HG02970 (cell line): ENCODE measurements around the gene DLGAP1.

Experiments used
- ATAC-seq: cut with Tn5 transposase; IDR thresholded peaks from one replicate; pipeline ENCODE4 v1.9.1; 2021; ENCODE audit warnings: mild to moderate bottlenecking, moderate library complexity, moderate number of reproducible peaks; ENCODE audit not compliant: unreplicated experiment, low FRiP score

The DLGAP1 gene

DNA sequence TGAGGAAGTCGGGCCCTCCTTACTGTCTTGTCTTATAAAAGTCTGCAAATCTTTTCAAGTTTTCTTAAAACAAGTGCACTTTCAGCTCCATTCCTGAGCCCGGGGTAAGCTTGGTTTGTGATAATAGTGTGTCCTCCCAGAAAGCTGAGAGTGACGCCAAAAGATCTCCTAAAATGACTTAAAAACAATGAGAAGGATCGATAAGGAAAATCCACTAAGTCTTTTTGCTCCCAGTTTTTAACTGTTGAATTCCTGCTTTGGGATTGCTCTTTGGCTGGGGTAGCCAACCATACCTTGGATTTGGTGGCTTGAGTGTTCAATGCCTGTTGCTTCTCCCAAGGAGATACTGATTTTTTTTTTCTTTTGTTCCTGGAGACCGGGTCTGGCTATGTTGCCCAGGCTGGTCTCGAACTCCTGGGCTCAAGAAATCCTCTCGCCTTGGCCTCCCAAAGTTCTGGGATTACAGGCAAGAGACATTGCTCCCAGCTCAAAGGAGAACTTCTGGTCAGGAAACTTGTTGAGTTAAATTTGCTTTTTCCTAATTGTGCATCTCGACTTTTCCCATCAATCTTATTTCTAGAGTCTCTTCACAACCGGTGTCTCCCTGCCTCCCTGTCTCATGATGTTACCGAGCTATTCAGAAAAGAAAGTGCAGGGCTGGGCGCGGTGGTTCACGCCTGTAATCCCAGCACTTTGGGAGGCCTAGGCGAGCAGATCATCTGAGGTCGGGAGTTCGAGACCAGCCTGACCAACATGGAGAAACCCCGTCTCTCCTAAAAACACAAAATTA is 1002.2 kb downstream of the DLGAP1 start:
- no peak for ATAC-seq

DNA sequence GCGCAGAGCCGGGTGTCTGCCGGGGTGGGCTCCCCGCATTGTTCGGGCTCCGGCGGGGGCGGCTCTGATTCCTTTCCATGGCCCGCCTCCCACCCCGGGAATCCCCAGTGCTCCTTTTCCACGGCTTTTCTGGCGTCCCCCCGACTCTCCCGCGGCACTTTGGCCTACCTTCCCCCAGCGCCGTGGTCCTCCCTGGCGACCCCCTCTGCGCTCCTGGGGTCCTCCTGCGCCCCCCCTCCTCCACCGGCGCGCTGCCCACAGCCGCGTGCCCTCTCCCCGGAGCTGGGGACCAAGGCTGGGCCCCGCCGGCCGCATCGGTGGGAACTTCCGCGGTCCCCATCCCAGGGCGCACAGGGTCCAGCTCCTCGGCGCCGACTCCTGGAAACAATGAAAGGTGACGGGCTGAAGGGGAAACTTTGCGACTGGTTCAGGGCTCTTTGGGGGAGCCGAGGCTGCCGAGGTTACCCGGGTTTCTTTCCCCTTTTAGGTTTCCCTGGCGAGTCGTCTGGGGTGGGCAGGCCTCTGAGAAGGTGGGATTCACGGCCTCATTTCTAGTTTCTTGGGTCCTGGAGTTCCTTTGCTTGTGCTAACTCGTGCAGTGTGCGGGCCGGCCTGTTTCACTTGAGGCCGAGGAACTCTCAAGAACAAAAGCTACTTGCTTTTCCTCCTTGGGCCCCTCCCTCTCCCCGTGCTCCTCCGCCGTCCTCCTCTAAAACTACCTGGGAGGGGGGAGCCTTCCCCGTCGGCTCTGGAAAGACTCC is 1002.9 kb downstream of the DLGAP1 start:
- ATAC-seq: no peak

DNA sequence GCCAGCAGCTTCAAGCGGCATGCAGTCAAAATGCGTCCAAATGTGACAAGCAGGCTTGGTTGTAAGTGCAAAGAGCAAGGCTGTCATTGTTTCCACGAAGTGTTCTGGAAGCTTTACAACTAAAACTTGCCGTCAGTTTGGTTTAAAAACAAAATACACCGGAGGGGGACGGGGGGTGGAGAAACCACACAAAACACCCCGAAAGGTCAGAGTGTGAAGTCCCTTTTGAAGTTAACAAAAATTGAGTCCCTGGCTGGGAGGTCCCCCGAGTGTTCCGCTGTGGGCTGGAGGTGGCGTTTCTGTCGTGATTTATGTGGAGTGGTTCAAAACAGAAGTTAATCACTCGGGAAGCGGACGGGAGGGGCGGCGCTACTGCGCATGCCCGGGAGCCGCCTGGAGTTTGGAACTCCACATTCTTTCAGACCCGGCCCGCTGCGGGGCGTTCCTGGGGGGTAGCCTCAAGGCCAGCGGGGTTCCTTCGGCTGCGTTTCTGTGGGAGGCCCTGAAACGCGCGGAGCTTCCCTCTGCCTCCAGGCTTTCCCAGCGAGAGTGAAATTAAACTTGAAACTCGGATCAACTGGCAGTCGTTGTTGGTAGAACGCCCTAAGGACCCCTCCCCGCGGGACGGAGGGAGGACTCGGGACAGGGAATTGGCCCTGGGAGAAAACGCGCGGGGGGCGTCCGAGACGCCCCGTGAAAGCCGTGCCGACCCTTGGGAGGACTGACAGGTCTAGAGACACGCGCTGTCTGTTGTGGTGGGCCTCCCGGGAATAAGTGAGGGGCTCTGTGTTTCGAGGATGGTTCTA is 1003.7 kb downstream of the DLGAP1 start:
- ATAC-seq: no peak

DNA sequence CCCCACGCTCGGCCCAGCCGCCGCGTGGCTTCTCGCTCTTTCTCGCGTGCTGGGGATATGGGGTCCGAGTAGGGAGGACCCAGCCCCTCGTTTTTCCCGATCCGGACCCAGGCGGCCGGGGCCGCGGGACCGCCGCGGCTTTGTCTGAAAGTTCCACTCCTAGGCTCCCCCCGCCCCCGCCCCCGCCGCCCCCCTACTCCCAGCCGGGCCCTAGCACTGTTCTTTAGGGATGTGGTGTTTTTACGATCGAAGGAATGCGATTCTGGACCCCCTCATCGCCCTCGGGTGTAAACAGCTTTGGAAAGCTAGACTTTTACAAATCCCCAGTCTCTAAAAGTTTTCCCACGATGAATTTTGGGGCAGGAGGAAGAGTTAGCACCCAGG is 1004.3 kb downstream of the DLGAP1 start:
- ATAC-seq: no peak

DNA sequence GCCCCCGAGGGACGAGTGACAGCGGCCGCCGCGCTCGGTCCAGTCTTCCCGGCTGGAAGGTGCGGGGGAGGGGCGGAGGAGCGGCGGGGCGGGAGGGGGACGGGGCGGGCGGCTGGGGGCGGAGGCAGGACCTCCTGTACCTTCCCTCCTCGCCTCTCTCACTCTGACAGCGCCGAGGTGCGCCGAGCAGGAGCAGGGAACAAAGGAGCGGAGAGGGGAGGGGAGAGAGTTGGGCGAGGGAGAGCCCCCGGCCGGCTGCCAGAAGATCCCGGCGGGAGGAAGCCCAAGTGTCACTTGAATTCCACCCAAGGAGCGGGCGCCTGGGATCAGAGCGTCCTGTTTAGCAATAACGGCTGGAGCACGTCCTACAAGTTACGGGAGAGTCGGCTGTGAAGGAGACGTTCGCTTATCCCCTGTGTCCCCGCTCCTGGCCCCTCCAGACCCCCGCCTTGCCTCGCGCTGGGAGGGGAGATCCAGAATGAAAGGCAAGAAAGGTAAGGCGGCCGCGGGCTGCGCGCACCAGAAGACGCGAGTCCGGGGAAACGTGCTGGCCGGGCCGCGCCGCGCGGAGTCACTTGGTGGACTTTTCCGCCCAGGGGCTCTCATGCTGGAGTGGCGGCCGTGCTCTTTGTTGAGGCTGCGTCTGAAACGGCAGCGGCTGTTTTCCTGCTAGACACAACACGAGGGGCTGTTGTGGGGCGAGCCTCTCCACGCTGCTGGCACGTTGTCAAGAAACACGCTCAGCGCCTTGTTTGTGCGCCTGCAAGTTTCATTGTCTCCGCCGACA is 1004.9 kb downstream of the DLGAP1 start, which contains the start of gene TGIF1:
TGIF1 (plus strand) TSS at position 161 of the 787 bp plus-strand sequence; CDS start at position 479, 318 bp downstream.
- ATAC-seq: no peak

DNA sequence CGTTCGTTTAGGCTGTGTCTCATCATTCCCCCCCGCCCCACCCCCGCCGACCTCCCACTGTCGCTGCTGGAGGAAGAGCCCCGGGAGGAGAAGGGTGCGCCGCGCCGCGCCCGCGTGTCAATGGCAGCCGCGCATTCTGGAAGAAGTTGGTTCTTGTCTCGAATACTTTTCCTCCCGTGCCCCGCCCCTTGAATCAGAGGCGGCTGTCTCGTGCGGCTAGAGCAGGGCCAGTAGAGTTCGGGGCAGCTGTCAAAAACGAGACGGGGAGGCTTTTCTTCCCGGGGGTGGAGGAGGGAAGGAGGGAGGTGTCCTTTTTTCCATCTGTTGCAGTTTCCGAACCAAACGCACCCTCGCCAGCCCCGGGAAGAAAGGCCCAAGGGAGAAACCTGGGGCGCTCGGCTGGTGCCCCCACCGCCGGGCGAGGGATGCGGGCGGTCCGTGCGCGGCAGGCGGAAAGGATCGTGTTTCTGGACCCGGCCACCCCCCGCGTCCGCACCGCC is 1005.5 kb downstream of the DLGAP1 start:
- no peak for ATAC-seq

DNA sequence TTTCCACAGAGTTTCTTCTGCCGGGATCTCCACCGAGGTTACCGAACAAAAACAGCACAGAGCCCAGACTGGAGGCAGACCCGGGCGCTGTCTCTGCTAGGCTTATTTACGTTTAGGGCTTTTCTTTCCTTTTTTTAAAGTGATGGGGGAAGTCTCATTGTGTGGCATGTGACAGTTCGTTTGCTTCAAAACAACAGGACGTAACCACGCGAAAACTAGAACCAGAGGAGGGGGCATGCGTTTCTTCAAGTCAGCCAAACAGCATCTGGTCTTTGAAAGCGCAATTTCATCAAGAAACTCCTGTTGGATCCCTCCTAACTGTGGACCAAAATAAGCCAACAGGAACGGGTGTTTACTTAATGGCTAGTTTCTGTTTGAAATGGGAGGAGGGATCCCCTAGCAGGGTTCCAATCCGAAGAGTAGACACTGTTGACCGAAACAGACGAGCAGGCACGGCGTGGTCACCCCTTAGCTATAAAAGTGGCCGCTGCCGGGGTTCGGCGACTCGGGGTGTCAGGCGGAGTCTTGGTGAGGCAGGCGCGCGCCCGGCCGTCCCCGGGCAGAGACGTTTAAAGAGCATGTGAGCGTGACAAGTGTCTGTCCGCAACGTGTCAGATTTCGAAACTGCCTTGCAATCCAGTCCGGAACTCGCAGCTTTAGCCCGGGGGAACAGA is 1006.1 kb downstream of the DLGAP1 start:
- ATAC-seq: peak; percentile 42

DNA sequence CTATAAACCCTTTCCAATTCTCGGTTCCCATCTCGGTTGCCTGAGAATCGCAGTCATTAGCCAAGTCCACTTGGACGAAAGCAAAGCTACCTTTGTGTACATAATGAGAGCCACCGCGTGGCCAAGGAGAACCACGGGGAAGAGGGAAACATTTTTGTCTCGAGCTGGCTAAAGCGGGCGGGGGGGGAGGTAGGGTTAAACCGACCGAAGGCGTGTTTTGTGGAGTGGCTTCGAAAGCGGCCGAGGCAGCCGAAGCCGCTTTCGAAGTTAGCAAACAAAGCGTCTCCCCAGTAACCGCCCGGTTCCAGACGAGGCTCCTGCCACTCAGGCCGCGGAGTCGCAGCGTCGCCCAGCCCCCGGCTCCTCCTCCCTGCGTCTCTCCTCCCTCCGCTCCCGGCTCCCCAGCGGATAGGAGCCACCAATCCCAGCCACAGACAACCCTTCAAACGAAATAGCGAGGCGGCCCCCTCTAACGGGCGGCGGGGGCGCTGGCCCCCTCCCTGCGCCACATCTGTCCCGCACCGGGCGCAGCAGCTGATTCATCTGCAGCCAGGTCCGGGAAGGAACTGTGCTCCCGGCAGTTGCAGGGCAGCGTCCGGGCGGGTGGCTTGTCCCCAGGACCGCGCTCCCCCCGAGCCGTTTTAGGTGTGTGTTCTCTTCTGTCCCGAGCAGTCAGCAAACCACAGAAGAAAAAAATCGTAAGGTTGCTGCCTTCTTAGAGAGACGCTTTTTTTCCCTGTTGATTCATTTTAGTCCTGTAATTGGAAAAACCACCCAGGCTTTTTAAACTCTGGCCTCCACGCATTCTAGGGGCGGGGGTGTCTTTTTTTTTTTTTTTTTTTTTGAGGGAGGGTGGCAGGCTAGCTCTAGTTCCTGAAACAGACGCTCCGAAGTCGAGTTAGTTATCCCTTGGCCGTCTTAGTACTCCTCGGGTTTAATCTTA is 1006.9 kb downstream of the DLGAP1 start:
- ATAC-seq: peak; percentile 57

DNA sequence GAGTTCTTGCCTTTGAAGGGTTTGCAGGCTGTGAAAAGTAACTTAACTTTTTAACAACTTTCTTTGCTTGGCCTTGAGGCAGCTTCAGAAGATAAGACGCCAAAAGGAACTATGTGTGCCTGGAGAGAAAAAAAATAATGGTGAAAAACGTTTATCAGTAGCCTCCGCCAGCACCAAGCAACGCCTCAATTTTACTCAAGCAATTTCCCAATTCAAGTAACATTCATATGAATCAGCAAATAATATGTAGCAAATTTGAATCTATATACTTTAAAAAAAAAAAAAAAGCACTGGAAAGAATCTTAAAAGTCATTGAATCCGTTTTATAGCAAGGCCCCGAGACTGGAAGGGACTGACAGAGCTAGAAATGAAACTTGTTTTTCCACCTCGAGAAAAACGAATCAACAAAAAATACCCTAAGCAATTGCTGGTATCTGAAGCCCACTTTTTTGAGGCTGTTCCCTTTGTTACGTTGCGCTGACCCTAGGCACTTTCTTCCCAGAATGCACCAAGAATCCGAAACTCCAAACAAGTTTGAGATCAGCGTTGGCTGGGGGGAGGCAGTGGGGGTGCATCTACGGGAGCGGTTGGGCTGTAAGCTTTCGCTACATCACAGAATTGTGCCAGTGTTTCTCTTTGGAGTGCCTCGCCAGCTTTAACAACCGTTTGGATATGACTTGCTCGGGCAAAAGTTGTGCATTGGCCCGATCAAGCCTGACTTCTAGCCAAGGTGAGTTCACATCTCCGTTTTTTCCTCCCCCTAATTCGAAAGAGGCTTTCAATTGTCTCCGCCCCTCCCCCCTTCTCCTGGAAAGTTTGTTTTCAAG is 1007.8 kb downstream of the DLGAP1 start:
- no peak for ATAC-seq
